K562 (cell line): Measurements from ENCODE around the gene XPR1. TPM values are rescaled to one million over a fixed set of nuclear protein-coding genes. Genes with fewer than 3 reads are reported as not detected.

Source experiments
- ARID3A ChIP-seq: IDR thresholded peaks from 2 replicates; pipeline ENCODE4 v1.6.1; 2012; ENCODE audit warnings: low read depth, low read length, improper control_type of control experiment, borderline replicate concordance
- CBX8 ChIP-seq: fragments of 200-600 bp; sonication (generic); IDR thresholded peaks from 2 replicates; pipeline ENCODE4 v1.6.1; 2012; ENCODE audit warnings: borderline replicate concordance, mixed run types, low read depth, mild to moderate bottlenecking, moderate library complexity, mixed read lengths, low read length, control low read depth, inconsistent platforms; ENCODE audit not compliant: poor library complexity, severe bottlenecking; ENCODE audit errors: extremely low read depth
- FOSL1 ChIP-seq: fragments of 200-800 bp; sonication (Bioruptor generic); conservative IDR thresholded peaks from 2 replicates; pipeline ENCODE4 v1.6.1; 2016; ENCODE audit warnings: missing genetic modification characterization, missing compliant biosample characterization
- FOXA3 ChIP-seq, 2 experiments: fragments of 450-650 bp in 1 of 2; sonication (generic) in 1 of 2; formaldehyde crosslinking; IDR thresholded peaks in 1 of 2; conservative IDR thresholded peaks in 1 of 2; 2 replicates each; pipeline versions ENCODE4 v1.4.0 to v1.8.0; 2020 to 2022; ENCODE audit warnings: mild to moderate bottlenecking in 2 of 2, missing genetic modification reagents in 1 of 2
- HNRNPH1 ChIP-seq: fragments of 200-400 bp; formaldehyde crosslinking; optimal IDR thresholded peaks from 2 replicates; pipeline ENCODE3; 2017; ENCODE audit warnings: low read depth, mild to moderate bottlenecking, low read length, moderate library complexity
- ZC3H11A ChIP-seq: IDR thresholded peaks from 2 replicates; pipeline ENCODE4 v1.6.1; 2012; ENCODE audit warnings: low read depth, low read length, improper control_type of control experiment
- ZNF639 ChIP-seq, 2 experiments: fragments of 200-800 bp in 1 of 2; sonication (Bioruptor generic) in 1 of 2; sonication (generic) in 1 of 2; formaldehyde crosslinking in 1 of 2; IDR thresholded peaks in 1 of 2; conservative IDR thresholded peaks in 1 of 2; 2 replicates each; pipeline versions ENCODE4 v1.5.0 to v1.6.1; 2016 to 2020; ENCODE audit warnings: missing compliant biosample characterization in 1 of 2, missing genetic modification characterization in 1 of 2, missing genetic modification reagents in 1 of 2
- polyA plus RNA-seq, 8 experiments: library from polyadenylated mRNA; depleted of rRNA in 4 of 8; stranded (reverse) in 5 of 8; unstranded in 3 of 8; fragments of >200 nt; fragmentation: Nextera tagmentation in 2 of 8; fragmentation: Illumina TruSeq in 1 of 8; extraction: Ambion mirVana in 2 of 8; extraction: Trizol in 1 of 8; gene quantifications; 2 replicates each; pipeline versions ENCODE4 v1.2.1 to v1.2.3, GENCODE V29; 2011 to 2014; ENCODE audit warnings: inconsistent platforms in 1 of 8, missing spikeins in 1 of 8
- total RNA-seq, 7 experiments: library from RNA; depleted of rRNA in 6 of 7; stranded (reverse); fragments of >200 nt in 6 of 7; fragmentation: Illumina TruSeq in 2 of 7; extraction: Trizol in 2 of 7; gene quantifications; 2 replicates each; pipeline versions ENCODE4 v1.2.1 to v1.2.3, GENCODE V29; 2011 to 2021; ENCODE audit warnings: low replicate concordance in 1 of 7

The XPR1 gene
- total and polyA plus RNA-seq, 9 of the 15 experiments (the other 6 are each of a cell fraction or from before 2014, with no cell fraction given), result 3.0 to 66.2 (median 38.6) TPM

- TF ChIP-seq HNRNPH1 (no peak), ARID3A (no peak), ZC3H11A (no peak), ZNF639 (CRISPR knock-in tag; conservative IDR thresholded peaks at IDR 0.05 in 1 of 2, IDR thresholded peaks at IDR 0.05 in 1 of 2) (no peak), FOSL1 (tag) (no peak), FOXA3 (CRISPR knock-in tag; conservative IDR thresholded peaks at IDR 0.05 in 1 of 2, IDR thresholded peaks at IDR 0.05 in 1 of 2) (no peak), CBX8 (no peak)
- TF ChIP-seq, all 486 proteins: peak for 0
These were observed 260.9 kb downstream of the XPR1 start (continued) for GRCh38 chr1:180892675-180893074.
